ENCODE results near the gene ARHGEF2. TPM values are rescaled to one million over a fixed set of nuclear protein-coding genes. Genes with fewer than 3 reads are reported as not detected.

Gene ARHGEF2
- total RNA-seq, 1 experiment from 2014 or later = 69.5 TPM

DNA sequence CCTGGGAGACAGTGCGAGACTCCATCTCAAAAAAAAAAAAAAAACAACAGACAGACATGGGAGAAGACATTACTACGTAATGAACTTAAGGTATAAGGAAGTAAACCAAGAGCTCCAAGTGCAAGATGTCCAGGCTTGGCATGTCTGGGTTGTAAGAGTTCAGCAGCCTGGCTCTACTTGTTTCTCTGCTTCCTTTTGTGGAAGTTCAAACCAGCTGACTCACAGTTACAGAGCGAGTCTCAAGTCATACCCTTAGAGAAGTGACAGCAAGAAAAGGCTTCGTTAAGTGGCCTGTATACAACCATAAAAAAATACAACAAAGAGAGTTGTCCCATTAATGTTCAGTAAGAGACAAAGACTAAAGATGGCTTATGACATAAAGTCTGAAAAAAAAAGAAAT is 68.5 kb downstream of the ARHGEF2 start:
- POLR2A ChIA-PET = no interaction called here
- Mint-ChIP-seq H3K27me3 (ENCODE audit: low read depth) (no peaks in the 10 kb centered on the region), H3K36me3 (peaks cover 50% of the 10 kb centered on the region), H3K9me3 (no peaks in the 10 kb centered on the region), H3K27ac (no peak overlapping the region), H3K4me3 (peak overlapping the region; percentile 95), H3K4me1 (peaks cover 13% of the 10 kb centered on the region)
- TF ChIP-seq, protein P1, sequence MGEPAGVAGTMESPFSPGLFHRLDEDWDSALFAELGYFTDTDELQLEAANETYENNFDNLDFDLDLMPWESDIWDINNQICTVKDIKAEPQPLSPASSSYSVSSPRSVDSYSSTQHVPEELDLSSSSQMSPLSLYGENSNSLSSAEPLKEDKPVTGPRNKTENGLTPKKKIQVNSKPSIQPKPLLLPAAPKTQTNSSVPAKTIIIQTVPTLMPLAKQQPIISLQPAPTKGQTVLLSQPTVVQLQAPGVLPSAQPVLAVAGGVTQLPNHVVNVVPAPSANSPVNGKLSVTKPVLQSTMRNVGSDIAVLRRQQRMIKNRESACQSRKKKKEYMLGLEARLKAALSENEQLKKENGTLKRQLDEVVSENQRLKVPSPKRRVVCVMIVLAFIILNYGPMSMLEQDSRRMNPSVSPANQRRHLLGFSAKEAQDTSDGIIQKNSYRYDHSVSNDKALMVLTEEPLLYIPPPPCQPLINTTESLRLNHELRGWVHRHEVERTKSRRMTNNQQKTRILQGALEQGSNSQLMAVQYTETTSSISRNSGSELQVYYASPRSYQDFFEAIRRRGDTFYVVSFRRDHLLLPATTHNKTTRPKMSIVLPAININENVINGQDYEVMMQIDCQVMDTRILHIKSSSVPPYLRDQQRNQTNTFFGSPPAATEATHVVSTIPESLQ (CRISPR knock-in tag; IDR thresholded peaks at IDR 0.05) = no peak
- TF ChIP-seq NFE2L1 (CRISPR knock-in tag; IDR thresholded peaks at IDR 0.05) (no peak), SP1 (CRISPR knock-in tag; conservative IDR thresholded peaks at IDR 0.05) (no peak), OVOL2 (CRISPR knock-in tag; IDR thresholded peaks at IDR 0.05; ENCODE audit: borderline replicate concordance) (no peak), E2F4 (CRISPR knock-in tag; IDR thresholded peaks at IDR 0.05; ENCODE audit: borderline replicate concordance, low read depth) (no peak), HMGA2 (CRISPR knock-in tag; IDR thresholded peaks at IDR 0.05) (no peak), ZNF219 (CRISPR knock-in tag; IDR thresholded peaks at IDR 0.05; ENCODE audit: borderline replicate concordance) (no peak), MLX (CRISPR knock-in tag; IDR thresholded peaks at IDR 0.05) (no peak), NR1H2 (CRISPR knock-in tag; IDR thresholded peaks at IDR 0.05) (no peak), IRF2 (CRISPR knock-in tag; IDR thresholded peaks at IDR 0.05; ENCODE audit: borderline replicate concordance, low read depth) (no peak), RORB (CRISPR knock-in tag; IDR thresholded peaks at IDR 0.05) (no peak)
- TF ChIP-seq, protein P2, sequence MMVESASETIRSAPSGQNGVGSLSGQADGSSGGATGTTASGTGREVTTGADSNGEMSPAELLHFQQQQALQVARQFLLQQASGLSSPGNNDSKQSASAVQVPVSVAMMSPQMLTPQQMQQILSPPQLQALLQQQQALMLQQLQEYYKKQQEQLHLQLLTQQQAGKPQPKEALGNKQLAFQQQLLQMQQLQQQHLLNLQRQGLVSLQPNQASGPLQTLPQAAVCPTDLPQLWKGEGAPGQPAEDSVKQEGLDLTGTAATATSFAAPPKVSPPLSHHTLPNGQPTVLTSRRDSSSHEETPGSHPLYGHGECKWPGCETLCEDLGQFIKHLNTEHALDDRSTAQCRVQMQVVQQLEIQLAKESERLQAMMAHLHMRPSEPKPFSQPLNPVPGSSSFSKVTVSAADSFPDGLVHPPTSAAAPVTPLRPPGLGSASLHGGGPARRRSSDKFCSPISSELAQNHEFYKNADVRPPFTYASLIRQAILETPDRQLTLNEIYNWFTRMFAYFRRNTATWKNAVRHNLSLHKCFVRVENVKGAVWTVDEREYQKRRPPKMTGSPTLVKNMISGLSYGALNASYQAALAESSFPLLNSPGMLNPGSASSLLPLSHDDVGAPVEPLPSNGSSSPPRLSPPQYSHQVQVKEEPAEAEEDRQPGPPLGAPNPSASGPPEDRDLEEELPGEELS (CRISPR knock-in tag; IDR thresholded peaks at IDR 0.05) = no peak
- TF ChIP-seq, protein P3, sequence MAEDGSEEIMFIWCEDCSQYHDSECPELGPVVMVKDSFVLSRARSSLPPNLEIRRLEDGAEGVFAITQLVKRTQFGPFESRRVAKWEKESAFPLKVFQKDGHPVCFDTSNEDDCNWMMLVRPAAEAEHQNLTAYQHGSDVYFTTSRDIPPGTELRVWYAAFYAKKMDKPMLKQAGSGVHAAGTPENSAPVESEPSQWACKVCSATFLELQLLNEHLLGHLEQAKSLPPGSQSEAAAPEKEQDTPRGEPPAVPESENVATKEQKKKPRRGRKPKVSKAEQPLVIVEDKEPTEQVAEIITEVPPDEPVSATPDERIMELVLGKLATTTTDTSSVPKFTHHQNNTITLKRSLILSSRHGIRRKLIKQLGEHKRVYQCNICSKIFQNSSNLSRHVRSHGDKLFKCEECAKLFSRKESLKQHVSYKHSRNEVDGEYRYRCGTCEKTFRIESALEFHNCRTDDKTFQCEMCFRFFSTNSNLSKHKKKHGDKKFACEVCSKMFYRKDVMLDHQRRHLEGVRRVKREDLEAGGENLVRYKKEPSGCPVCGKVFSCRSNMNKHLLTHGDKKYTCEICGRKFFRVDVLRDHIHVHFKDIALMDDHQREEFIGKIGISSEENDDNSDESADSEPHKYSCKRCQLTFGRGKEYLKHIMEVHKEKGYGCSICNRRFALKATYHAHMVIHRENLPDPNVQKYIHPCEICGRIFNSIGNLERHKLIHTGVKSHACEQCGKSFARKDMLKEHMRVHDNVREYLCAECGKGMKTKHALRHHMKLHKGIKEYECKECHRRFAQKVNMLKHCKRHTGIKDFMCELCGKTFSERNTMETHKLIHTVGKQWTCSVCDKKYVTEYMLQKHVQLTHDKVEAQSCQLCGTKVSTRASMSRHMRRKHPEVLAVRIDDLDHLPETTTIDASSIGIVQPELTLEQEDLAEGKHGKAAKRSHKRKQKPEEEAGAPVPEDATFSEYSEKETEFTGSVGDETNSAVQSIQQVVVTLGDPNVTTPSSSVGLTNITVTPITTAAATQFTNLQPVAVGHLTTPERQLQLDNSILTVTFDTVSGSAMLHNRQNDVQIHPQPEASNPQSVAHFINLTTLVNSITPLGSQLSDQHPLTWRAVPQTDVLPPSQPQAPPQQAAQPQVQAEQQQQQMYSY (CRISPR knock-in tag; IDR thresholded peaks at IDR 0.05) = no peak
- TF ChIP-seq, protein P4, sequence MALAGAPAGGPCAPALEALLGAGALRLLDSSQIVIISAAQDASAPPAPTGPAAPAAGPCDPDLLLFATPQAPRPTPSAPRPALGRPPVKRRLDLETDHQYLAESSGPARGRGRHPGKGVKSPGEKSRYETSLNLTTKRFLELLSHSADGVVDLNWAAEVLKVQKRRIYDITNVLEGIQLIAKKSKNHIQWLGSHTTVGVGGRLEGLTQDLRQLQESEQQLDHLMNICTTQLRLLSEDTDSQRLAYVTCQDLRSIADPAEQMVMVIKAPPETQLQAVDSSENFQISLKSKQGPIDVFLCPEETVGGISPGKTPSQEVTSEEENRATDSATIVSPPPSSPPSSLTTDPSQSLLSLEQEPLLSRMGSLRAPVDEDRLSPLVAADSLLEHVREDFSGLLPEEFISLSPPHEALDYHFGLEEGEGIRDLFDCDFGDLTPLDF (CRISPR knock-in tag; IDR thresholded peaks at IDR 0.05) = no peak
- CTCF ChIA-PET = no interaction called here
- DNase-seq (ENCODE audit: low spot score) = no peak
- no peak for ATAC-seq

- H3K4me1 Mint-ChIP-seq = no peaks in the 10 kb centered on the region
- no peak for ATAC-seq
- no peaks in the 10 kb centered on the region for H3K27me3 Mint-ChIP-seq (ENCODE audit: low read depth)
- no peaks in the 10 kb centered on the region for H3K9me3 Mint-ChIP-seq
- H3K36me3 Mint-ChIP-seq = peaks cover 63% of the 10 kb centered on the region
- CTCF ChIA-PET = interaction anchor here (1.2 kb wide), 1 partner anchor 122 kb away, joined by 3 read pairs; no protein-coding TSS in a partner anchor
- no peak for DNase-seq (ENCODE audit: low spot score)
- no peak overlapping the region for H3K27ac Mint-ChIP-seq
- POLR2A ChIA-PET = interaction anchor here (0.5 kb wide), 1 partner anchor 934 kb away, joined by 3 read pairs; no protein-coding TSS in a partner anchor
- no peak overlapping the region for H3K4me3 Mint-ChIP-seq
- TF ChIP-seq, protein P5, sequence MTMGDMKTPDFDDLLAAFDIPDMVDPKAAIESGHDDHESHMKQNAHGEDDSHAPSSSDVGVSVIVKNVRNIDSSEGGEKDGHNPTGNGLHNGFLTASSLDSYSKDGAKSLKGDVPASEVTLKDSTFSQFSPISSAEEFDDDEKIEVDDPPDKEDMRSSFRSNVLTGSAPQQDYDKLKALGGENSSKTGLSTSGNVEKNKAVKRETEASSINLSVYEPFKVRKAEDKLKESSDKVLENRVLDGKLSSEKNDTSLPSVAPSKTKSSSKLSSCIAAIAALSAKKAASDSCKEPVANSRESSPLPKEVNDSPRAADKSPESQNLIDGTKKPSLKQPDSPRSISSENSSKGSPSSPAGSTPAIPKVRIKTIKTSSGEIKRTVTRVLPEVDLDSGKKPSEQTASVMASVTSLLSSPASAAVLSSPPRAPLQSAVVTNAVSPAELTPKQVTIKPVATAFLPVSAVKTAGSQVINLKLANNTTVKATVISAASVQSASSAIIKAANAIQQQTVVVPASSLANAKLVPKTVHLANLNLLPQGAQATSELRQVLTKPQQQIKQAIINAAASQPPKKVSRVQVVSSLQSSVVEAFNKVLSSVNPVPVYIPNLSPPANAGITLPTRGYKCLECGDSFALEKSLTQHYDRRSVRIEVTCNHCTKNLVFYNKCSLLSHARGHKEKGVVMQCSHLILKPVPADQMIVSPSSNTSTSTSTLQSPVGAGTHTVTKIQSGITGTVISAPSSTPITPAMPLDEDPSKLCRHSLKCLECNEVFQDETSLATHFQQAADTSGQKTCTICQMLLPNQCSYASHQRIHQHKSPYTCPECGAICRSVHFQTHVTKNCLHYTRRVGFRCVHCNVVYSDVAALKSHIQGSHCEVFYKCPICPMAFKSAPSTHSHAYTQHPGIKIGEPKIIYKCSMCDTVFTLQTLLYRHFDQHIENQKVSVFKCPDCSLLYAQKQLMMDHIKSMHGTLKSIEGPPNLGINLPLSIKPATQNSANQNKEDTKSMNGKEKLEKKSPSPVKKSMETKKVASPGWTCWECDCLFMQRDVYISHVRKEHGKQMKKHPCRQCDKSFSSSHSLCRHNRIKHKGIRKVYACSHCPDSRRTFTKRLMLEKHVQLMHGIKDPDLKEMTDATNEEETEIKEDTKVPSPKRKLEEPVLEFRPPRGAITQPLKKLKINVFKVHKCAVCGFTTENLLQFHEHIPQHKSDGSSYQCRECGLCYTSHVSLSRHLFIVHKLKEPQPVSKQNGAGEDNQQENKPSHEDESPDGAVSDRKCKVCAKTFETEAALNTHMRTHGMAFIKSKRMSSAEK (CRISPR knock-in tag; IDR thresholded peaks at IDR 0.05; ENCODE audit: borderline replicate concordance) = no peak
- TF ChIP-seq CTCF (IDR thresholded peaks at IDR 0.05) (no peak), FOXP1 (CRISPR knock-in tag; IDR thresholded peaks at IDR 0.05; ENCODE audit: borderline replicate concordance) (no peak), PRRX2 (CRISPR knock-in tag; IDR thresholded peaks at IDR 0.05) (no peak), CREM (CRISPR knock-in tag; IDR thresholded peaks at IDR 0.05) (no peak)
These were observed 74.1 kb downstream of the ARHGEF2 start for GRCh38 chr1:155904261-155904660.
